Measurements from ENCODE around the gene GFI1. TPM values are rescaled to one million over a fixed set of nuclear protein-coding genes. Genes with fewer than 3 reads are reported as not detected.

GFI1 gene
- total and polyA plus RNA-seq, 2 donors (not counting 1 experiment from before 2014, with no cell fraction given): under 0.01 to 0.06 TPM

DNA sequence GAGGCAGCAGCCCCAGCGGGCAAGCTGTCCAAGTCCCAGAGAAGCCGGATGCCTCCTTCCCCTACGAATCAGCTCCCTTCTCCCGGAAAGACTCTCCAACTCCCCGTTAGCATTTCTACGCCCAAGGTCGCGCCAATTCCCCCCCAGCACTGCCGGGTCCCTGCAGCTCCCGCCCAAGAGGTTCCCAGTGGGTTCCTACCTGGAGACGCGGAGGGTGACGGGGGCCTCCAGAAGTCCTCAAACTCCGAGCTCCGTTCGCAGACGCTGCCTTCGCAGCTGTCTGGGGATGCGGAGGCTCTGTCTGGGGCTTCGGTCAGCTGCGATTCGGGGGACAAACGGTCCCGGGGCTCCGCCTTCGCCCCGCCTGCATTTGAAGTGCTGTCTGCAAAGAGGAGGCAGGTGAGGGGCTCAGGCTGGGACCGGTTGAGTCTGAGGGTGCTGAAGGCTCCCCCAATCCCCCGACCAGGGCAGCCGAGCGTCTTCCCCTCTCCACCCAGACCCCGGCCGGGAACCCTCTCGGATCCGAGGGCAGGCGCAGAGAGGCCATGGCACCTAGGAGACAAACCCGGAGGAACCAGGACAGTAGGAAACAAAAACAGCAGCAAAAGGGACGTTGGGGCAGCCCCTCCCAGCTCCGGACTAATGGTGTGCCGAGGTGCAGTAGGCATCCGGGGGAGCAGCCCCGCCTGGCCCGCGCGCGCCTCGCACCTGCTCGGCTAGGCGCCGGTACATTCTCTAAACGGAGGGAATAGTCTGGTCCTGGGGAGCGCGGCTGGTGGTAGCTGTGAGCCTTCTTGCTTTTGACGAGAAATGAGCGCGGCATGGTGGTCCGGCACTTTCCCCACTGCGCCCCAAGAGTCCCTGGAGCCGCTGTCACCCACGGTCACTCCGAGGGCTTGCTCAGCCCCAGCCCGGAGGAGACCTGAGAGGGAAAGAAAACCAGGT, 3.8 kb downstream of the GFI1 start:
- Histone ChIP-seq H3K27ac (ENCODE audit: insufficient read depth, low read length) (no peak overlapping the region), H3K4me1 (ENCODE audit: control insufficient read depth, extremely low read depth, insufficient read depth, low read length) (no peaks in the 10 kb centered on the region), H3K9me3 (ENCODE audit: control insufficient read depth, insufficient read depth, low read depth, low read length) (no peaks in the 10 kb centered on the region), H4K20me1 (ENCODE audit: control insufficient read depth, extremely low read depth, insufficient read depth, low read length) (no peaks in the 10 kb centered on the region), H3K4me3 (replicated peaks in 1 of 4; ENCODE audit: control extremely low read depth in 1 of 4, insufficient read depth in 1 of 4, low read depth in 3 of 4, low read length in 4 of 4) (peak overlapping the region in 2 of 4 experiments; percentile 28 to 39), H2AFZ (ENCODE audit: low read length) (no peak overlapping the region), H3K4me2 (ENCODE audit: extremely low read depth, insufficient read depth, low read length) (peak overlapping the region; percentile 79), H3K79me2 (ENCODE audit: control insufficient read depth, insufficient read depth, low read length) (no peaks in the 10 kb centered on the region), H3K36me3 (ENCODE audit: control insufficient read depth, insufficient read depth, low read length) (no peaks in the 10 kb centered on the region), H3K9ac (ENCODE audit: insufficient read depth, low read length) (no peak overlapping the region), H3K27me3 (ENCODE audit: control insufficient read depth, insufficient read depth, low read length) (peaks cover 84% of the 10 kb centered on the region)
- TF ChIP-seq, protein P1, sequence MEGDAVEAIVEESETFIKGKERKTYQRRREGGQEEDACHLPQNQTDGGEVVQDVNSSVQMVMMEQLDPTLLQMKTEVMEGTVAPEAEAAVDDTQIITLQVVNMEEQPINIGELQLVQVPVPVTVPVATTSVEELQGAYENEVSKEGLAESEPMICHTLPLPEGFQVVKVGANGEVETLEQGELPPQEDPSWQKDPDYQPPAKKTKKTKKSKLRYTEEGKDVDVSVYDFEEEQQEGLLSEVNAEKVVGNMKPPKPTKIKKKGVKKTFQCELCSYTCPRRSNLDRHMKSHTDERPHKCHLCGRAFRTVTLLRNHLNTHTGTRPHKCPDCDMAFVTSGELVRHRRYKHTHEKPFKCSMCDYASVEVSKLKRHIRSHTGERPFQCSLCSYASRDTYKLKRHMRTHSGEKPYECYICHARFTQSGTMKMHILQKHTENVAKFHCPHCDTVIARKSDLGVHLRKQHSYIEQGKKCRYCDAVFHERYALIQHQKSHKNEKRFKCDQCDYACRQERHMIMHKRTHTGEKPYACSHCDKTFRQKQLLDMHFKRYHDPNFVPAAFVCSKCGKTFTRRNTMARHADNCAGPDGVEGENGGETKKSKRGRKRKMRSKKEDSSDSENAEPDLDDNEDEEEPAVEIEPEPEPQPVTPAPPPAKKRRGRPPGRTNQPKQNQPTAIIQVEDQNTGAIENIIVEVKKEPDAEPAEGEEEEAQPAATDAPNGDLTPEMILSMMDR (conservative IDR thresholded peaks at IDR 0.05 in 1 of 2, IDR thresholded peaks at IDR 0.05 in 1 of 2; ENCODE audit: low read depth in 1 of 2, low read length in 2 of 2): no peak
- TF ChIP-seq EZH2 (IDR thresholded peaks at IDR 0.05; ENCODE audit: low read length, missing control alignments): peak; percentile 76
- DNase-seq (ENCODE audit: low read depth in 2 of 2): no peak

DNA sequence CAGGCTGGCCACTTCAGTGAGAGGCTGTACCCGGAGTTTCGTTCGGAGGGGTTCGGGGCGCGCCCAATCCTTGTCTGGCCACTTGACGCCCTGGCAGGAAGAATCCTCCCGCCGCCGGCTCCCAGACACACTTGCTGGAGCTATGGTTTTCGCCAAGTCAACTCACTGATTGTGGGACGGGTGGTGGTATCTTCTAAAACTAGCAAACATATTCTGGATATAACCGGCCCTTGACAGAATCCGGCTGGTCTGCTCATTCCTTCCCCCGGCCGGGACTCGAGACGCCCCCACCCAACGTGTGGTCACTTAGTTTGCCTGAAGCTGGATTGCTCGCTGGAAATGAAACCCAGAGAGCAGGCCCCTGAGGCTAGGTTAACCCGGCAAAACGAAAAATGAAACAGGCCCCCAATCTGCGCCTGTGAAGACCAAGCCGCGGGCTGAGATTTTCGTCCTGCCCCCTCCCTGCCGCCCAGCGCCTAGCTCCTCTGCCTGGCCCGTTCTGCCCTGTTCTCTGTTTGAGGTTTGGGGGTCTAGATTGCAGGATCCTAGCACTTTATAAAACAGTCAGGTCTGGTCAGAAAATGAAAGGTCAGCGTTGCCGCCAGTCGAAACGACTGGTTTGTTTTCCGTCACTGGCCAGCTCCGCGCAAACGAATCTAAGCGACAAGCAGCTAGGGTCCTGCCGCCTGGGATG, 4.6 kb downstream of the GFI1 start:
- peak overlapping the region in 3 of 4 experiments; percentile 14 to 39 (median 28) for H3K4me3 ChIP-seq (replicated peaks in 1 of 4; ENCODE audit: control extremely low read depth in 1 of 4, insufficient read depth in 1 of 4, low read depth in 3 of 4, low read length in 4 of 4)
- DNase-seq (ENCODE audit: low read depth in 2 of 2): peak in 1 of 2 donors; percentile 36
- no peaks in the 10 kb centered on the region for H3K4me1 ChIP-seq (ENCODE audit: control insufficient read depth, extremely low read depth, insufficient read depth, low read length)
- H3K4me2 ChIP-seq (ENCODE audit: extremely low read depth, insufficient read depth, low read length): peak overlapping the region; percentile 79
- H3K27me3 ChIP-seq (ENCODE audit: control insufficient read depth, insufficient read depth, low read length): peaks cover 81% of the 10 kb centered on the region
- H2AFZ ChIP-seq (ENCODE audit: low read length): no peak overlapping the region
- H4K20me1 ChIP-seq (ENCODE audit: control insufficient read depth, extremely low read depth, insufficient read depth, low read length): no peaks in the 10 kb centered on the region
- H3K9ac ChIP-seq (ENCODE audit: insufficient read depth, low read length): no peak overlapping the region
- TF ChIP-seq EZH2 (IDR thresholded peaks at IDR 0.05; ENCODE audit: low read length, missing control alignments): peak; percentile 78
- TF ChIP-seq, protein P1 (conservative IDR thresholded peaks at IDR 0.05 in 1 of 2, IDR thresholded peaks at IDR 0.05 in 1 of 2; ENCODE audit: low read depth in 1 of 2, low read length in 2 of 2): no peak
- H3K9me3 ChIP-seq (ENCODE audit: control insufficient read depth, insufficient read depth, low read depth, low read length): no peaks in the 10 kb centered on the region
- H3K27ac ChIP-seq (ENCODE audit: insufficient read depth, low read length): no peak overlapping the region
- no peaks in the 10 kb centered on the region for H3K79me2 ChIP-seq (ENCODE audit: control insufficient read depth, insufficient read depth, low read length)
- H3K36me3 ChIP-seq (ENCODE audit: control insufficient read depth, insufficient read depth, low read length): no peaks in the 10 kb centered on the region

DNA sequence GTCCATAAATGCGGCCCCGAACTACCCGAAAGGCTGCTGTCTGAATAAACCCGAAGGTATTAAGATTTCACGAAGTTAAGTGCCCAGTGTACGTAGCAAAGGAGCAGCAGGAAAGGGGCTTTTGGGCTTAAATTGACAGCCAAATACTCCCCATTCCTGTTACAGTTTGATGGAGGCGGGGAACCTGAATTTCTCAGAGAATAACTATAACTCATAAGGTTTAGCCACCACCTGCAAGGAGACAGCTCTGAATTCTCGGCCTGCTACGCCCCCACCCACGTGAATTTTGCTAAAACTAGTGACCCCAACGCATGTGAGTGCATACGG, 5.2 kb downstream of the GFI1 start:
- Histone ChIP-seq H3K36me3 (ENCODE audit: control insufficient read depth, insufficient read depth, low read length) (no peaks in the 10 kb centered on the region), H3K4me3 (replicated peaks in 1 of 4; ENCODE audit: control extremely low read depth in 1 of 4, insufficient read depth in 1 of 4, low read depth in 3 of 4, low read length in 4 of 4) (no peak overlapping the region), H3K9me3 (ENCODE audit: control insufficient read depth, insufficient read depth, low read depth, low read length) (no peaks in the 10 kb centered on the region), H3K4me2 (ENCODE audit: extremely low read depth, insufficient read depth, low read length) (no peak overlapping the region), H4K20me1 (ENCODE audit: control insufficient read depth, extremely low read depth, insufficient read depth, low read length) (no peaks in the 10 kb centered on the region), H3K79me2 (ENCODE audit: control insufficient read depth, insufficient read depth, low read length) (no peaks in the 10 kb centered on the region), H3K9ac (ENCODE audit: insufficient read depth, low read length) (no peak overlapping the region), H3K27ac (ENCODE audit: insufficient read depth, low read length) (no peak overlapping the region), H3K27me3 (ENCODE audit: control insufficient read depth, insufficient read depth, low read length) (peaks cover 76% of the 10 kb centered on the region), H3K4me1 (ENCODE audit: control insufficient read depth, extremely low read depth, insufficient read depth, low read length) (no peaks in the 10 kb centered on the region), H2AFZ (ENCODE audit: low read length) (no peak overlapping the region)
- TF ChIP-seq, protein P1 (conservative IDR thresholded peaks at IDR 0.05 in 1 of 2, IDR thresholded peaks at IDR 0.05 in 1 of 2; ENCODE audit: low read depth in 1 of 2, low read length in 2 of 2): no peak
- peak; percentile 84 for TF ChIP-seq EZH2 (IDR thresholded peaks at IDR 0.05; ENCODE audit: low read length, missing control alignments)
- DNase-seq (ENCODE audit: low read depth in 2 of 2): no peak
